ENCODE data around the gene ZNF605.

DNA sequence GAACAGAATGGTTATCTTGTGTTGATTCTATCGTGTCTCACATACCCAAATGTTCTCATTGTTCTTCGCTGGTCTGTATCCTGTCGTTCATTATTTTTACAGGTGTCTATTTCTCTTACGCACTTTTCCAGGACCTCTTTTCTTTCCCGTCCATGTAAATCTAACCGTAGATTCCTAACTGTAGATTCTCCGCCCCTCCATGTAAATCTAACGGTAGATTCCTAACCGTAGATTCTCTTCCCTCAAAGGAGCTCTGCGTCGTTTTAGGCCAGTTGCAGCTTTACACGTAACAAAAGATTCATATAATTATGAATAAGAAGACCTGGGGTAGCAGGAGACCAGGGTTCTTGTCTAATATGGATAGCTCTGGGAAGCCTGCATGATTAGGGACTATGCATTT, 9.7 kb upstream of the ZNF605 start:
- TF ChIP-seq, protein P1, sequence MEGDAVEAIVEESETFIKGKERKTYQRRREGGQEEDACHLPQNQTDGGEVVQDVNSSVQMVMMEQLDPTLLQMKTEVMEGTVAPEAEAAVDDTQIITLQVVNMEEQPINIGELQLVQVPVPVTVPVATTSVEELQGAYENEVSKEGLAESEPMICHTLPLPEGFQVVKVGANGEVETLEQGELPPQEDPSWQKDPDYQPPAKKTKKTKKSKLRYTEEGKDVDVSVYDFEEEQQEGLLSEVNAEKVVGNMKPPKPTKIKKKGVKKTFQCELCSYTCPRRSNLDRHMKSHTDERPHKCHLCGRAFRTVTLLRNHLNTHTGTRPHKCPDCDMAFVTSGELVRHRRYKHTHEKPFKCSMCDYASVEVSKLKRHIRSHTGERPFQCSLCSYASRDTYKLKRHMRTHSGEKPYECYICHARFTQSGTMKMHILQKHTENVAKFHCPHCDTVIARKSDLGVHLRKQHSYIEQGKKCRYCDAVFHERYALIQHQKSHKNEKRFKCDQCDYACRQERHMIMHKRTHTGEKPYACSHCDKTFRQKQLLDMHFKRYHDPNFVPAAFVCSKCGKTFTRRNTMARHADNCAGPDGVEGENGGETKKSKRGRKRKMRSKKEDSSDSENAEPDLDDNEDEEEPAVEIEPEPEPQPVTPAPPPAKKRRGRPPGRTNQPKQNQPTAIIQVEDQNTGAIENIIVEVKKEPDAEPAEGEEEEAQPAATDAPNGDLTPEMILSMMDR (IDR thresholded peaks at IDR 0.05) = no peak
- TF ChIP-seq POLR2AphosphoS5 (IDR thresholded peaks at IDR 0.05) = no peak
- no peak for TF ChIP-seq POLR2A (IDR thresholded peaks at IDR 0.05)
- TF ChIP-seq EP300 (IDR thresholded peaks at IDR 0.05) = no peak
